HFF-Myc (cell line): ENCODE data around the gene EIF5B.
A peak's percentile ranks its signal among the peaks of the same experiment; 100 is the strongest.

Experiments
- DNase-seq: peaks from one replicate; pipeline ENCODE4 v3.0.0-alpha.2; 2011; ENCODE audit warnings: low read depth; ENCODE audit errors: extremely low read depth
- H3K4me3 ChIP-seq: replicated peaks from 2 replicates; pipeline ENCODE4 v1.5.1; 2011; ENCODE audit warnings: low read depth, mild to moderate bottlenecking, control low read depth, low read length
- TF ChIP-seq, protein P1 (sequence below): IDR thresholded peaks from 2 replicates; pipeline ENCODE4 v1.5.1; 2012; ENCODE audit warnings: mild to moderate bottlenecking, low read depth, low read length, control low read depth; ENCODE audit errors: missing control alignments

EIF5B gene

GRCh38 chr2:99422599-99422998, 85.4 kb downstream of the EIF5B start:
- no peak overlapping the region for H3K4me3 ChIP-seq
- no peak for DNase-seq
- TF ChIP-seq, protein P1, sequence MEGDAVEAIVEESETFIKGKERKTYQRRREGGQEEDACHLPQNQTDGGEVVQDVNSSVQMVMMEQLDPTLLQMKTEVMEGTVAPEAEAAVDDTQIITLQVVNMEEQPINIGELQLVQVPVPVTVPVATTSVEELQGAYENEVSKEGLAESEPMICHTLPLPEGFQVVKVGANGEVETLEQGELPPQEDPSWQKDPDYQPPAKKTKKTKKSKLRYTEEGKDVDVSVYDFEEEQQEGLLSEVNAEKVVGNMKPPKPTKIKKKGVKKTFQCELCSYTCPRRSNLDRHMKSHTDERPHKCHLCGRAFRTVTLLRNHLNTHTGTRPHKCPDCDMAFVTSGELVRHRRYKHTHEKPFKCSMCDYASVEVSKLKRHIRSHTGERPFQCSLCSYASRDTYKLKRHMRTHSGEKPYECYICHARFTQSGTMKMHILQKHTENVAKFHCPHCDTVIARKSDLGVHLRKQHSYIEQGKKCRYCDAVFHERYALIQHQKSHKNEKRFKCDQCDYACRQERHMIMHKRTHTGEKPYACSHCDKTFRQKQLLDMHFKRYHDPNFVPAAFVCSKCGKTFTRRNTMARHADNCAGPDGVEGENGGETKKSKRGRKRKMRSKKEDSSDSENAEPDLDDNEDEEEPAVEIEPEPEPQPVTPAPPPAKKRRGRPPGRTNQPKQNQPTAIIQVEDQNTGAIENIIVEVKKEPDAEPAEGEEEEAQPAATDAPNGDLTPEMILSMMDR, result no peak

DNA sequence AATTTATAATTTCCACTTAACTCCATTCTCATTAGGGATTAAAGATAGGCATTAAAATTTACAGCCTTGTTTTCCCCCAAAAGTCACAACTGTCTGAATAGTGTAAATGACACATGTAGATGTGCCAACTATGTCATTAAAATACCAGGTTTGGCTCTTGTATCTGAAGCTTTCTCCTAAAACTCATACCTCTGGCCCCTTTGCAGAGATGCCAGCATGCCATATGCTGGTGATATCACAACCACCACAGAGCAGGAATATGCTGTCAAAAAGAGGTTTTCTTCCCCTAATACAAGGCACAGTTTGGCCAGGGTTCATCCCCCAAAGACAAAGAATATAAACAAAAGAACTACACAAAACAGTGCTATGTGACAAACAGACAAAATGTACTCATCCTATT, 87.2 kb downstream of the EIF5B start:
- TF ChIP-seq, protein P1, result no peak
- H3K4me3 ChIP-seq, result no peak overlapping the region
- DNase-seq, result no peak

- H3K4me3 ChIP-seq, result no peak overlapping the region
- TF ChIP-seq, protein P1, result no peak
- DNase-seq, result peak; percentile 55
These were observed 87.8 kb downstream of the EIF5B start for GRCh38 chr2:99425022-99425421.

GRCh38 chr2:99430614-99431291, 93.6 kb downstream of the EIF5B start:
- TF ChIP-seq, protein P1, result no peak
- H3K4me3 ChIP-seq, result no peak overlapping the region
- no peak for DNase-seq

- TF ChIP-seq, protein P1, result no peak
- H3K4me3 ChIP-seq, result no peak overlapping the region
- no peak for DNase-seq
These were observed 94.5 kb downstream of the EIF5B start for GRCh38 chr2:99431587-99432275.

DNA sequence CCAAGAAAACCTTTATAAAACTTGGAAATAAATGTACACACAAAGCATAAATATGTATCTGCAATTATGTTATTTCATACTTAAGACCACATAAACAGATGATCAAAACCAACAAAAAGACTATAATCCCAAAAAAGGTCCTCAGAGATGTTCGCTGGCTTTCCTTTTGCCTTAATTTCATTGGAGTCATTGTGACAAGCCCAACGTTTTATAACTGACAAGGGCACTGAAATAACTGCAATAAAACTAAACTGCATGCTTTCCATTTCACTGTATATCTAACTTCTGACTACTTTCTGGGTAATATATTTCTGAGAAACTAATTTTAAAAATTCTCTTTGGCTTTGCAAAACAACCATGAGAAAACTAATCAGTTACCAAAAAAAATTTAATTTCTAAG, 96.2 kb downstream of the EIF5B start:
- no peak overlapping the region for H3K4me3 ChIP-seq
- DNase-seq, result no peak
- TF ChIP-seq, protein P1, result no peak
